Measurements from ENCODE around the gene BLTP2.
"Not testable (repeated sequence)": the region's sequence is repeated elsewhere in the genome, so short reads cannot be mapped to it uniquely, and the experiment has no call there.

Gene BLTP2

DNA sequence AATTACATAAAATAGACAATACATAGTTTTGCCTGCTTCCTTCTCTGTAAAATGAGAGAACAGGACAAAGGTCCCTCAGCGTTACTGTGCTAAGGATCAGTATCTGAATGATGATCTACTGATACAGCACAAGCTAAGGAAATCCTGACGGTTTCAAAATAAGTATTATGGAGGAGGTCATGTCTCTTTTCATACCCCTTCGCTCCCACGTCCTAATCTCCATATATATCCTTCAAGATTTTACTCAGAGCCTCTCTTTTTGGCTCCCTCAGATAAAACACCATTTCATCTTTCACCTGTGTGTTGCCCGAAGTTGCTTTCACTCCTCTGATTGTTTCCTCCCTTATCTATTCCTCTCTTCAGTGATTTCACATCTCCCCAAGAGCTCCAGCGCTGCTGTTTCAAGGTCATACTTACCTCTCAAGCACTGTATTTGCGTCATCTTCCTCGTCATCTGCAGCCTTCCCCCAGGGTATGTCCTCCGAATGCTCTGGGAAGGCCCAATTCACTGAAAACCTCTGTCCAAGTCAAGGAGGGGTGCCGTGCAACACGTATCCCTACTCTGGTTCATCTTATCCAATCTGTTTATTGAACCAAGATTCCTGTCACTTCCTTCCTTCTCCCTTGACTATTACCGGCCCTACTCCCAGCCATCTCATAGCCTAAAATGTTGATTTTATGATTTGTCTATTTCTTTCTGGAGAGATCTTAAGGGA lies 1.2 kb upstream of the BLTP2 start:
- no peak for DNase-seq

DNA sequence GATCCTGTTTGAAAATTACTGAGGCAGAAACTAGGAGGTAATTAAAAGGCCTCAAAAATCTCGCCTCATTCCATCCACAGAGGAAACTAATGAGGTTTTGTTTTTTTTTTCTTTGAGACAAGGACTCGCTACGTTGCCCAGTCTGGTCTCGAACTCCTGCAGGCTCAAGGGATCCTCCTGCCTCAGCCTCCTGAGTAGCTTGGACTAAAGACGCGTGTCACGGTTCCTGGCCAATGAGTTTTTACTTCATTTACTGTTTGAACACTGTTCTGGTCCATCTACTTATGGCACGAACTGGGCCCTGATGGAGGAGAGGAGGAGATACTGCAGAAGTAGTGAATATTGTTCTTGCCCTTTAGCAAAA lies 600 bp upstream of the BLTP2 start:
- no peak for DNase-seq

DNA sequence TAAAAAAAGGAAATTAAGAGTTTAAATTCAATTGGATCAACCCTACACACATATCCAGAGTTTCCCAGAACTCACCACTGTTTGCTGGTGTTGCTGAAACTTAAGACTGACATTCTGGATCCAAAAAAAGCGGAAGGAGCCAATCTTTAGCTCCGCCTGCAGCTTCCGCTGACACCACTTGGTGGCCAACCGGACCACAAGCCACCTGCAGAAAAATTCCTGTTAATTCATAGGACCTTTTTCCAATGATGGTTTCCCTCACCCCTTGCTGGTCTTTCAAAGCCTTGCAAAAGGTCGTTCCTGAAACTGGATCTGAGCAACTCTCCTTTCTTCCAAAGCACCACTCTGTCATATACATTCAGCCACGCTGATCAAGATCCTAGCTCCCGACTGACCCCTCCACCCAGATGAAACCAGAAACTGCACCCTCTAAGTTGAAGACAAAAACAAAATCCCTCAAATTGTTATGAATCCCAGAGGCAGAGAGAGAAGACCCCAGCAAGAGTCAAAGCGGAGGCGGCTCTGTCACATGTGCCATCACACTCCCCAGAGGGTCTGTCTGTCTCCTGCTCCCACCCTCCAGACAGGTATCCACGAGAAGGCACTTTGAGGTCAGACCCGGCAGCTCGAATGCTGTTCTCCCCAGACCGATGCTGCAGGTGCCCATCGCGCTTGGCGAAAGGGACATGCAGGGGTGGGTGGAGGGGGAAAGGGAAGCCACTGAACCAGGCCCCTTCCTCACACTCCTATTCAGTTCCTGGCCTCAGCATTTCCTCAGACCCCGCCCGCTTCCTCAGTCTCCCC lies 773 bp downstream of the BLTP2 start:
- DNase-seq, result peak; percentile 56

DNA sequence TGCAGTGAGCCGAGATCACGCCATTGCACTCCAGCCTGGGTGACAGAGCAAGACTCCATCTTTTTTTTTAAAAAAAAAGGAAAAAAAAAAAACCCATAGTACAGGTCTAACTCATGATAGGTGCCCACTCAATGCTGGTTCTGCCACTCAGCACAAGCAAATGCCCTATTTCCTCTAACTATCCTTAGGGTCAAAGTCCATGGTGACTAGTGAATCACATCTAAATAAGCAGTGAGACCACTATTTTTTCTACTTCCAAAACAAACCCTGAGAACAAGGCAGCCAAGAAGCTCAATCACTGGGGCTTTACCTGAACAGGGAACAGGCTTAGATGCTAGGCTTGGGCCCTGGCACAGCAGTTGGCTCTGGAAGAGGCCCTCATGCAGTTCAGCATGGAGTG lies 3.4 kb downstream of the BLTP2 start:
- no peak for DNase-seq

- DNase-seq, result no peak
These were observed 9.5 kb downstream of the BLTP2 start for GRCh38 chr17:28635506-28635905.

DNA sequence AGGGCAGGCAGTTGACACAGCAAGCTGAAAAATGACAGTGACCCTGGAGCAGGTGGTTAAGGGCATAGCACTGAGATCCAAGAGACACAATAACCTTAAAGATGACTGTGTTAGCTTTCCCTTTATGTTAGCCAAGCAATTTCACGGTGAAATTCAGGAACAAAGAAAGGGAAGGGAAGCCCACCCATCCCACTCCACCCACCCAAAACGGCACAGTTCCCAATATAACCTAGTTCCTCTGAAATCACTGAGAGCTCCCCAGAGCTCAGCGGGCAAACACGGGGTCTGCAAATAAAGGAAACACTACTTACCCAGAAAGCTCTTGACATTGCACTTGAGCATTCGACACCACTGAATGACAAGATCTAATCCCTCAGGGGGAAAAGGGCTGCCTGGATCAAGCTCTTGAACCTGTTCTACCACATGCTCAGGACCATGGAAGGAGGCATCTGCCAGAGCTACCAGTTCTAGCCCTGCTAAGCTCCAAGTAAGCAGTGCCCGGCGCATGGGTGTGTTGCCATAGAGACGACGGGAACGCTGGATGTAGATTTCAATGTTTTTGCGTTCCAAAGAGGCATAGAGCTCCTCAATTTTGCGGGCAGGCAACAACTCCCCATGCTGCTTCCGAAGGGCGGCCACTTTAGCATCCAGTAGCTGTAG lies 10.6 kb downstream of the BLTP2 start:
- no peak for DNase-seq

DNA sequence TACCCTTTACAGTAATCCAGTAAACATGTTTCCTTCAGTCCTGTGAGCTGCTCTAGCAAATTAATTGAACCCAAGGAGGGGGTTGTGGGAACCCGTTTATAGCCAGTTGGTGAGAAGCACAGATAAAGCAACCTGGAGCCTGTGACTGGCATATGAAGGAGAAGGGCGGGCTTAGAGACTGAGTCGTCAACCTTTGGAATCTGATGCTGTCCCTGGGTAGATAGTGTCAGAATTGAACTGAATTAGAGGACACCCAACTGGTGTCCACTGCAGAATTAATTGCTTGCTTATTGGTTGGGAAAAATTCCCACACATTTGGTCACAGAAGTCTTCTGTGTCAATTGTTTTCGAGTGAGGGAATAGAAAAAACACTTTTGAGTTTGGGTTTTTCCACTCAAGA lies 18.1 kb downstream of the BLTP2 start:
- no peak for DNase-seq

GRCh38 chr17:28624148-28624547 lies 20.8 kb downstream of the BLTP2 start:
- no peak for DNase-seq

- DNase-seq, result no peak
These were observed 21.3 kb downstream of the BLTP2 start for GRCh38 chr17:28623696-28624095.

DNA sequence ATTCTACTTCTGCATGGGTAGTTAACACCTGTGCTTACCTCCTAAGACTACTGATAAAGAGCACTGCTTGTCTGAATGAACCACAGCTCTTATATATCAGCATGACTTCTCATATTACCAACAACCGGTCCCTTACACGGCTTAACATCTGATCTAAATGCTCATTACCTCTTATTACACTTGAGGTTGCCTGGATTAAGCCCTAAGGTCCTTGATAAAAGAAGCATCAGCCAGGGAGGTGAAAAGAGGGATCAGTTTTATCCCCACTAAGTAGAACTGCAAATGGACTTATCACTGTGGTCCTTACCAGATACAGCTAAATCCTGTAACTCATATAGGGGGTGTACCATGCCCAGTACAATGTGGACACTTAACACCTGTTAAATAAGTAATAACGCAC lies 22.8 kb downstream of the BLTP2 start:
- no peak for DNase-seq

DNA sequence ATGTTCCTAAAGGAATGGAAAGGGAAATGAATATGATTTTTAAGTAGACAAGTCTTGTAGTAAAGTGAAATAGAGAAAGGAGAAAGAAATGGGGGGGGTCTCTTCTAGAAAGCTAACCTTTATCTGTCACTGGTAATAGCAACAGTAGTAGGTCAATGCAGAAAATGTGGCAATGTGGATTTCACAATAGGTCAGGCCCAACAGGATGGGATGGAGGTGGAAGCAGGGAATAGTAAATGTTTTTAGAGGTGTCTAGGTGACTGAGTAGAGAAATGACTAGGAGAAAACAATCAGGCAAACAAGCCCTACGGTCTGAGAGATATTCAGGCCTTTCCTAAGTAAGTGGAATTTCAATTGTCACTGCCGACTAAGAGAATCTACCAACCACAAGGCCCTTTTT lies 24.9 kb downstream of the BLTP2 start:
- no peak for DNase-seq

GRCh38 chr17:28618464-28618863 lies 26.5 kb downstream of the BLTP2 start:
- DNase-seq, result no peak

DNA sequence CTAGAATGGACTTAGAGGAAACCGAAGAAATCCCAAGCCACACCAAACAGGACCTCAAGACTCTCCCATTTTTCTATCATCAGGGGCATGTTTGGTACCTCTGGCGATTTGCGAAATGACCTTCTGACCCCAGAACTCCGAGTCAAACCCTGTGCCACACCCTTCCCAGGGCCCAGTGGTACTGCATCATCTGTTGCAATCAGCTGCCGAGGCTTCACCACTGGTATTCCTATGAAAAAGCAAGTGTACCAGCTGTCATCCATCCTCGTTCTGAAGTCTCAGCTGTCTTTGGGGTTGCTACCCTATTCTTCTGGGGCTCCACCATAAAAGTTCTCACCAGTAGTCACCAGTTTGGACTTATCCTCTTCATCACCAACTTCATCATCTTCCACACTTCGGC lies 28.7 kb downstream of the BLTP2 start:
- no peak for DNase-seq

GRCh38 chr17:28615260-28615940 lies 29.6 kb downstream of the BLTP2 start:
- DNase-seq, result no peak

GRCh38 chr17:28613931-28614381 lies 31.0 kb downstream of the BLTP2 start, which contains the start of gene RSKR:
Gene RSKR, minus strand, starts transcription at chr17:28614185. Its CDS starts 24 bp downstream, at chr17:28614161.
- DNase-seq, result no peak

DNA sequence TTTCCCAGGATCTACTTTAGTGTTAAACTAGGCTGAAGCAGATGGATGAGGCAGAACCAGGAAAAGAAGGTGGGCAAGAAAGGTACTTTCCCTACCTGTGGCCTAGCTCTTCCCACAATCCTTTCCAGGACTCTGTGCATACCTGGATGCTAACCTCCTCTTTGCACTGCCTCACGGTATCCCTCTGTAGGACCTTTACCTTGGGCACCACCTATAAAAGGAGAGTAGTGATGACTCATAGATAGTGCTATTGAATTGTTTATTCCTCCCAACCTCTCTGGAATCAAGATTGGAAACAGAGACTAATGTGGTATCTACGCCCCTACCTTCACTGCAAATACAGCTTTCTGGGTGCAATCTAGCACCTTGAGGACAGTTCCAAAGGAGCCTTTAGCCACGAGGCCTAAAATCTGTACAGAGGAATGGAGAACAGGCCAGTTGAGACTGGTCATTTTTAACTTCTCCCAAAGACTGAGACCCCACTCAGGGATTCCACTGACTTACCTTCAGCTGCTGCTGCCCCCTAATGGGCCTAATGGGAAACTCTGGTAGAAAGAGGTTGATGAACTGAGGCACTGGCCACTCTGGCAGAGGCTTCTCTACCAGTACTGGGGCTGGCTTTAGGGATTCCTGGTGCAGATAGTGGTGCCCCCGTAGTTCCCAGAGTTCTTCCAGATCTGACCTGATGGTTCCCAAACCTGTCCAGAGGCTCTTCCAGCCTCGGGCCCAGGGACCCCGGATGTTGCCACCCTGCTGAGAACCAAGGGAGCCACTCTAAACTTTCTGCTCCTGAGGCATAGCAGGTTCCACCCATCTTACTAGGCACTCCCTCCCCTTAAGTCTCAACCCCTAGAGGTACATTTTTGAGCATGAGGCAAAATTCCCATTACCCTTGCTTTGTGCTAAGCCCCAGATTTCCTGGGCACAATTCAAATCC lies 31.8 kb downstream of the BLTP2 start:
- DNase-seq, result no peak

DNA sequence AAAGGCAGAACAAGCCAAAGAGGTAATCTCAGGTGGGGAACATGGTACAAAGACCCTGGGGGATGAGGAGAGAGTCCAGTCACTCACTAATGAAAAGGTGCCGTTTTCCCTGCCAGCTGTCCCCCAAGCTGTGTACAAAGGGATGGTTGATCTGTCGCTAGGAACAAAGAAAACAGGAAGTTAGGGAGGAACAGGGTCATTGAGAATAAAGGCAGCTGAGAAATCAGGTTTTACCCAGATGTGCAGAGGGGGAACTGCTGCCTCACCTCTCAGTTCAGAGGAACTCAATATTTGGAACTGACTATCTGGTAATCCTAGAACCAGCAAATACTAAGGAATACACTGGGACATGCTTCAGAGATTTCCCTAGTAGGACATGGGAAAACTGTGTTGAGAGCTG lies 32.4 kb downstream of the BLTP2 start:
- no peak for DNase-seq

DNA sequence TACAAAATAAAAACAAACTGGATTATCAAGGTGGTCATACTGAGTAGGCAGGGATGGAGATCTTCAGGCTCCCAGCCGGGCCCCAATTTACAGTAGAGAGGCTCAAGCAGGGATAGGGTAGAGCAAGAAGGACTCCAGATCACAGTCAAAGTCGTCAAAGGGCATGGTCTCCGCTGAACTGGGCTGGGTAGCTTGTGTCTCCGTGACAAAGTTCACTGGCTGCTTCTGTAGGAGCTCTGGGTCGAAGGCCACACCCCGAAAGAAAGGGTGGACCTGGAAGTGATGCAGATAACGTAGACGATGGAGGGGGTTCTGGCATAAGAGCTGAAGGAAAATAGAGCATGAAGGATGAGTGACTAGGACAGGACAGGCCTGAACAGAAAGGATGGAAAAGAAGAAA lies 34.6 kb downstream of the BLTP2 start:
- no peak for DNase-seq

DNA sequence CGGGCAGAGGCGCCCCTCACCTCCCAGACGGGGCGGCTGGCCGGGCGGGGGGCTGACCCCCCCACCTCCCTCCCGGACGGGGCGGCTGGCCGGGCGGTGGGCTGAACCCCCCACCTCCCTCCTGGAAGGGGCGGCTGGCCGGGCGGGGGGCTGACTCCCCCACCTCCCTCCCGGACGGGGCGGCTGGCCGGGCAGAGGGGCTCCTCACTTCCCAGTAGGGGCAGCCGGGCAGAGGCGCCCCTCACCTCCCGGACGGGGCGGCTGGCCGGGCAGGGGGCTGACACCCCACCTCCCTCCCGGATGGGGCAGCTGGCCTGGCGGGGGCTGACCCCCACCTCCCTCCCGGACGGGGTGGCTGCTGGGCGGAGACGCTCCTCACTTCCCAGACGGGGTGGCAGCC lies 40.9 kb downstream of the BLTP2 start:
- not testable (repeated sequence) for DNase-seq

DNA sequence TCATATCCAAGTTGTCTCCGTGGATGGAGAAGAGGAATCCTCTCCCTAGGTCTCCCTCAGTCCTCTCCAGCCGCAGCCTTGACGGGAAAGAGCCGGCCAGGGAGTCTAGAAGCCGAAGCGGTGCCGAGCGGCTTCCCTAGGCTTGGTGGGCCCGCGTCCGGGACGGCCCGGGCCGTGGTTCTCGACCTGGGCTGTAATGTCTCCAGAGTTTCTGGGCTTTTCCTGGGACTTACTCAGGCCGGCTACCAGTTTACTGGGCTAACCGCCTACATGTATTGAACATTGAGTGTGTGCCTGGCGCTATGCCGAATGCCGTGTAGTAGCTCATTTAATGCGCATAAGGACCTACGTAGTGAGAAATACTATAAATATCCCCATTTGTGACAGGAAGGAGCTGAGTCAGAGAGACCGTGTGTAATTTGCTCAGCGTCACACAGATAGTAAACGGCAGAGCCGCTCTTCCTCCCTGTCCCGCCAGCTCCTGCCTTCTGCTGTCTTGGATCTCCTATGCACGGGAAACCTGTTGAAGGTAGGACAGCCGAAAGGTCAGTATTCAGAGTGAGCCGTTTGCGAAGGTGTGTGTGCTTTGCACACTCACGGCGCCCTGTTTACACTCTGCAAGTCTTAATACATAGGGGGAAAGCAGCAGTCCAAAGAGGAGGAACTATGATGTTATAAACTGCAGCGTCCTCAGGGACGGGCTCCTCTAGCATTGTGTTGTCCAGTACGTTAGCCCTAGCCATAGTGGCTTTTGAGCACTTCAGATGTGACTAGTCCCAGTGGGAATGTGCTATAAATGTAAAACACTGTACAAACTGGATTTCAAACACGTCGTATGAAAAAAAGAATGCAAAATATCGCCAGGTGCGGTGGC lies 45.4 kb downstream of the BLTP2 start:
- DNase-seq, result peak; percentile 72

- DNase-seq, result peak; percentile 97
These were observed 46.1 kb downstream of the BLTP2 start, which contains the start of gene SPAG5 for GRCh38 chr17:28598799-28599310. Gene SPAG5, minus strand, starts transcription at chr17:28599025. Its CDS starts 79 bp downstream, at chr17:28598946.
